ENCODE measurements around the gene AKAP7. TPM values are rescaled to one million over a fixed set of nuclear protein-coding genes. Genes with fewer than 3 reads are reported as not detected.
A peak's percentile ranks its signal among the peaks of the same experiment; 100 is the strongest.

AKAP7 gene
- total RNA-seq, 6 donors from 2014 or later = 2.4 to 11.3 (median 7.1) TPM

GRCh38 chr6:131116321-131116720 is 18.9 kb upstream of the AKAP7 start:
- Histone ChIP-seq H3K9me3 (no peaks in the 10 kb centered on the region), H3K4me1 (peaks cover 0 to 6% (median 0%) of the 10 kb centered on the region in 4 donors), H3K36me3 (no peaks in the 10 kb centered on the region), H3K4me3 (no peak overlapping the region), H3K27ac (no peak overlapping the region), H3K27me3 (no peaks in the 10 kb centered on the region)
- DNase-seq (no peak), ATAC-seq (ENCODE audit: low FRiP score in 2 of 2) (no peak)
- no peak for TF ChIP-seq POLR2AphosphoS5 (IDR thresholded peaks at IDR 0.05)
- TF ChIP-seq EP300 (IDR thresholded peaks at IDR 0.05) = no peak
- no peak for TF ChIP-seq POLR2A (IDR thresholded peaks at IDR 0.05)
- no peak for TF ChIP-seq CTCF (IDR thresholded peaks at IDR 0.05)
- 80 to 84% methylated on average over 2 of the region's 2 CpGs for WGBS, 2 donors

GRCh38 chr6:131116755-131117360 is 18.4 kb upstream of the AKAP7 start:
- peak in 1 of 2 donors; percentile 76 for ATAC-seq (ENCODE audit: low FRiP score in 2 of 2)
- no peak overlapping the region for H3K4me3 ChIP-seq
- H3K27me3 ChIP-seq = no peaks in the 10 kb centered on the region
- H3K9me3 ChIP-seq = no peaks in the 10 kb centered on the region
- H3K4me1 ChIP-seq = peaks cover 0 to 6% (median 0%) of the 10 kb centered on the region in 4 donors
- 28 to 32% methylated on average over 4 of the region's 4 CpGs for WGBS, 2 donors
- DNase-seq = no peak
- no peaks in the 10 kb centered on the region for H3K36me3 ChIP-seq
- TF ChIP-seq CTCF (IDR thresholded peaks at IDR 0.05) = peak; percentile 18 to 61 (median 43)
- no peak for TF ChIP-seq POLR2AphosphoS5 (IDR thresholded peaks at IDR 0.05)
- TF ChIP-seq POLR2A (IDR thresholded peaks at IDR 0.05) = no peak
- no peak for TF ChIP-seq EP300 (IDR thresholded peaks at IDR 0.05)
- H3K27ac ChIP-seq = no peak overlapping the region

- WGBS, 2 donors = 85 to 87% methylated on average over 3 of the region's 3 CpGs
- TF ChIP-seq EP300 (IDR thresholded peaks at IDR 0.05) = no peak
- TF ChIP-seq POLR2AphosphoS5 (IDR thresholded peaks at IDR 0.05) = no peak
- TF ChIP-seq POLR2A (IDR thresholded peaks at IDR 0.05) = no peak
- TF ChIP-seq CTCF (IDR thresholded peaks at IDR 0.05) = no peak
- no peaks in the 10 kb centered on the region for H3K27me3 ChIP-seq
- H3K9me3 ChIP-seq = no peaks in the 10 kb centered on the region
- no peak overlapping the region for H3K27ac ChIP-seq
- H3K4me1 ChIP-seq = peaks cover 0 to 6% (median 0%) of the 10 kb centered on the region in 4 donors
- ATAC-seq (ENCODE audit: low FRiP score in 2 of 2) (peak in 1 of 2 donors; percentile 52), DNase-seq (no peak)
- no peak overlapping the region for H3K4me3 ChIP-seq
- H3K36me3 ChIP-seq = no peaks in the 10 kb centered on the region
Measured at GRCh38 chr6:131117878-131118277, 17.4 kb upstream of the AKAP7 start.

GRCh38 chr6:131122007-131122406 is 13.3 kb upstream of the AKAP7 start:
- TF ChIP-seq CTCF (IDR thresholded peaks at IDR 0.05) = no peak
- no peak for TF ChIP-seq POLR2AphosphoS5 (IDR thresholded peaks at IDR 0.05)
- no peak for TF ChIP-seq EP300 (IDR thresholded peaks at IDR 0.05)
- TF ChIP-seq POLR2A (IDR thresholded peaks at IDR 0.05) = no peak
- no peak for ATAC-seq (ENCODE audit: low FRiP score in 2 of 2)
- WGBS, 2 donors = 56 to 69% methylated on average over 3 of the region's 3 CpGs

GRCh38 chr6:131122516-131122915 is 12.8 kb upstream of the AKAP7 start:
- TF ChIP-seq POLR2A (IDR thresholded peaks at IDR 0.05) = no peak
- no peak for TF ChIP-seq POLR2AphosphoS5 (IDR thresholded peaks at IDR 0.05)
- TF ChIP-seq EP300 (IDR thresholded peaks at IDR 0.05) = no peak
- TF ChIP-seq CTCF (IDR thresholded peaks at IDR 0.05) = no peak

More at GRCh38 chr6:131122007-131122406, 13.3 kb upstream of the AKAP7 start:
- Histone ChIP-seq H3K4me3 (no peak overlapping the region), H3K36me3 (no peaks in the 10 kb centered on the region), H3K27me3 (no peaks in the 10 kb centered on the region), H3K27ac (no peak overlapping the region), H3K4me1 (no peaks in the 10 kb centered on the region), H3K9me3 (no peaks in the 10 kb centered on the region)
- DNase-seq = no peak

More at GRCh38 chr6:131122516-131122915, 12.8 kb upstream of the AKAP7 start:
- Histone ChIP-seq H3K4me1 (no peaks in the 10 kb centered on the region), H3K36me3 (no peaks in the 10 kb centered on the region), H3K9me3 (no peaks in the 10 kb centered on the region), H3K27ac (no peak overlapping the region), H3K4me3 (no peak overlapping the region), H3K27me3 (no peaks in the 10 kb centered on the region)
- 68 to 70% methylated on average over 1 of the region's 1 CpG for WGBS, 2 donors
- no peak for ATAC-seq (ENCODE audit: low FRiP score in 2 of 2)
- no peak for DNase-seq
